Measurements from ENCODE around the gene PPP1R15A.

DNA sequence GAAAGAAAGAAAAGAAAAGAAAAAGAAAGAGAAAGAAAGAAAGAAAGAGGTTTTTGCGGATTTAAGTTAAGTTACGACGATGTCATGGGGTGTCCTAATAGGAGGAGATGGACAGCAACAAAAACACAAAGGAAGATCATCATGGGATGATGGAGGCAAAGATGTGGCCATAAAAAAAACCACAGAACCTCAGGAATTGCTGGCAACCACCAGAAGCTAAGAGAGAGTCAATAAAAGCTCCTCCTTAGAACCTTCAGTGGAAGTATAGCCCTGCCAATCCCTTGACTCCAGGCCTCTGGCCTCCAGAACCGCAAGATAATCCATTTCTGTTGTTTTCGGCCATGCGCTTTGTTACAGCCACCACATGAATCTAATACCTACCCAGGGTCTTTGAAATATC, 15.3 kb upstream of the PPP1R15A start:
- TF ChIP-seq EZH2 (IDR thresholded peaks at IDR 0.05; ENCODE audit: low read length) (no peak), CTCF (optimal IDR thresholded peaks at IDR 0.05 in 1 of 3, IDR thresholded peaks at IDR 0.05 in 1 of 3, conservative IDR thresholded peaks at IDR 0.05 in 1 of 3; ENCODE audit: extremely low read depth in 1 of 3, insufficient read depth in 2 of 3, low read length in 3 of 3) (no peak)
